ENCODE results near the gene CXXC4.

CXXC4 gene

GRCh38 chr4:104488151-104488550 lies 6.5 kb downstream of the CXXC4 start:
- no peak for DNase-seq

- no peak for DNase-seq
Observed at GRCh38 chr4:104486716-104487504, 7.8 kb downstream of the CXXC4 start.

GRCh38 chr4:104475652-104476051 lies 19.0 kb downstream of the CXXC4 start:
- DNase-seq: no peak

GRCh38 chr4:104472766-104473165 lies 21.9 kb downstream of the CXXC4 start:
- no peak for DNase-seq

- no peak for DNase-seq
Observed at GRCh38 chr4:104470770-104471169, 23.9 kb downstream of the CXXC4 start.

- DNase-seq: no peak
Observed at GRCh38 chr4:104469794-104470193, 24.9 kb downstream of the CXXC4 start.

- DNase-seq: no peak
Observed at GRCh38 chr4:104465619-104466018, 29.1 kb downstream of the CXXC4 start.

GRCh38 chr4:104465201-104465600 lies 29.5 kb downstream of the CXXC4 start:
- no peak for DNase-seq

- DNase-seq: no peak
Observed at GRCh38 chr4:104462641-104463040, 32.1 kb downstream of the CXXC4 start.

- no peak for DNase-seq
Observed at GRCh38 chr4:104457308-104457981, 37.2 kb downstream of the CXXC4 start.

GRCh38 chr4:104451573-104451972 lies 43.1 kb downstream of the CXXC4 start:
- DNase-seq: no peak

GRCh38 chr4:104449537-104449936 lies 45.2 kb downstream of the CXXC4 start:
- no peak for DNase-seq

GRCh38 chr4:104447294-104447693 lies 47.4 kb downstream of the CXXC4 start:
- DNase-seq: no peak

GRCh38 chr4:104446431-104447278 lies 48.0 kb downstream of the CXXC4 start:
- DNase-seq: no peak

- no peak for DNase-seq
Observed at GRCh38 chr4:104444685-104445084, 50.0 kb downstream of the CXXC4 start.

- no peak for DNase-seq
Observed at GRCh38 chr4:104436542-104436941, 58.2 kb downstream of the CXXC4 start.

- no peak for DNase-seq
Observed at GRCh38 chr4:104429150-104429741, 65.4 kb downstream of the CXXC4 start.

GRCh38 chr4:104425948-104426347 lies 68.7 kb downstream of the CXXC4 start:
- DNase-seq: no peak

GRCh38 chr4:104424989-104425388 lies 69.7 kb downstream of the CXXC4 start:
- no peak for DNase-seq

GRCh38 chr4:104424475-104424941 lies 70.2 kb downstream of the CXXC4 start:
- DNase-seq: no peak

- no peak for DNase-seq
Observed at GRCh38 chr4:104421566-104421965, 73.1 kb downstream of the CXXC4 start.

GRCh38 chr4:104420766-104421165 lies 73.9 kb downstream of the CXXC4 start:
- no peak for DNase-seq
